Uterus (tissue), 2 donors: ENCODE data around the gene SNAP47.

ENCODE experiments used
- POLR2A ChIP-seq, 2 donors: fragments of 450-650 bp; IDR thresholded peaks; one replicate each; pipeline ENCODE4 v1.6.1; 2016; ENCODE audit warnings: antibody characterized with exemption in 2 of 2, mild to moderate bottlenecking in 1 of 2, moderate library complexity in 1 of 2
- TF ChIP-seq, protein P1 (sequence below), 4 experiments: fragments of 200-600 bp in 2 of 4; fragments of 450-650 bp in 2 of 4; sonication (generic) in 2 of 4; IDR thresholded peaks; one replicate each; pipeline ENCODE4 v1.5.1; 2016 to 2019; ENCODE audit warnings: antibody characterized with exemption in 4 of 4, mild to moderate bottlenecking in 2 of 4, moderate library complexity in 1 of 4

GRCh38 chr1:227791425-227792143 lies 56.3 kb downstream of the SNAP47 start:
- TF ChIP-seq, protein P1, sequence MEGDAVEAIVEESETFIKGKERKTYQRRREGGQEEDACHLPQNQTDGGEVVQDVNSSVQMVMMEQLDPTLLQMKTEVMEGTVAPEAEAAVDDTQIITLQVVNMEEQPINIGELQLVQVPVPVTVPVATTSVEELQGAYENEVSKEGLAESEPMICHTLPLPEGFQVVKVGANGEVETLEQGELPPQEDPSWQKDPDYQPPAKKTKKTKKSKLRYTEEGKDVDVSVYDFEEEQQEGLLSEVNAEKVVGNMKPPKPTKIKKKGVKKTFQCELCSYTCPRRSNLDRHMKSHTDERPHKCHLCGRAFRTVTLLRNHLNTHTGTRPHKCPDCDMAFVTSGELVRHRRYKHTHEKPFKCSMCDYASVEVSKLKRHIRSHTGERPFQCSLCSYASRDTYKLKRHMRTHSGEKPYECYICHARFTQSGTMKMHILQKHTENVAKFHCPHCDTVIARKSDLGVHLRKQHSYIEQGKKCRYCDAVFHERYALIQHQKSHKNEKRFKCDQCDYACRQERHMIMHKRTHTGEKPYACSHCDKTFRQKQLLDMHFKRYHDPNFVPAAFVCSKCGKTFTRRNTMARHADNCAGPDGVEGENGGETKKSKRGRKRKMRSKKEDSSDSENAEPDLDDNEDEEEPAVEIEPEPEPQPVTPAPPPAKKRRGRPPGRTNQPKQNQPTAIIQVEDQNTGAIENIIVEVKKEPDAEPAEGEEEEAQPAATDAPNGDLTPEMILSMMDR (IDR thresholded peaks at IDR 0.05), result no peak
- TF ChIP-seq POLR2A (IDR thresholded peaks at IDR 0.05), result no peak
